ENCODE data around the gene AQP6. TPM values are rescaled to one million over a fixed set of nuclear protein-coding genes. Genes with fewer than 3 reads are reported as not detected.

The AQP6 gene, protein sequence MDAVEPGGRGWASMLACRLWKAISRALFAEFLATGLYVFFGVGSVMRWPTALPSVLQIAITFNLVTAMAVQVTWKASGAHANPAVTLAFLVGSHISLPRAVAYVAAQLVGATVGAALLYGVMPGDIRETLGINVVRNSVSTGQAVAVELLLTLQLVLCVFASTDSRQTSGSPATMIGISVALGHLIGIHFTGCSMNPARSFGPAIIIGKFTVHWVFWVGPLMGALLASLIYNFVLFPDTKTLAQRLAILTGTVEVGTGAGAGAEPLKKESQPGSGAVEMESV
- not detected in 2 replicates for total RNA-seq

DNA sequence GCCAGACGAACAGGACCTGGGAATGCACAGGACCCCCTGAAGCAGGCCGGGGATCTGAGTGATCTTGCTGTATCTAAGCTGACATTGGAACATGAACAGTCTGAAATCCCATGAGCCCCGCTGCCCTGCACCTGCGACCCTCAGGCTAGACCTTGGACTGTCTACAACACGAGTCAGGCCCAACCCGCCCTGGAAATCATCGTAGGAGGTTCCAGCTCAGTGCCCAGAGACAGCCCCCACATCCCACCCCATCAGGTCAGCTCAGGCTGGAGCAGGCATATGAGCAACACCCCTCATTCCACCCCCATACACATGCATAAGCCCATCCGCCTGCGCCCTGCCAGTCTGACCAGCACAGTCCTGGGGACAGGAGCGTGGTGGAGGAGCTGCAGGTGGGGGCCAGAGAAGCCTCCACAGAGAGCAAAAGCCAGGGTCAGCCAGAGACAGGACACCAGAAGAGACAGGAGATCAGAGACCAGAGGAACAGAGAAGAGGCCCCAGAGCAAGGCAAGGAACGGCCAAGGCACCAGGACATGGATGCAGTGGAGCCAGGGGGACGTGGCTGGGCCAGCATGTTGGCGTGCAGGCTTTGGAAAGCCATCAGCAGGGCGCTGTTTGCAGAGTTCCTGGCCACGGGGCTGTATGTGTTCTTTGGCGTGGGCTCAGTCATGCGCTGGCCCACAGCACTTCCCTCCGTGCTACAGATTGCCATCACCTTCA is at the start of gene AQP6:
Gene AQP6 (plus strand): TSS at position 307 of the 720 bp plus-strand sequence. CDS start 227 bp downstream, at position 534.
- DNase-seq (ENCODE audit: low read depth in 2 of 2): peak in 1 of 2 donors; percentile 66

DNA sequence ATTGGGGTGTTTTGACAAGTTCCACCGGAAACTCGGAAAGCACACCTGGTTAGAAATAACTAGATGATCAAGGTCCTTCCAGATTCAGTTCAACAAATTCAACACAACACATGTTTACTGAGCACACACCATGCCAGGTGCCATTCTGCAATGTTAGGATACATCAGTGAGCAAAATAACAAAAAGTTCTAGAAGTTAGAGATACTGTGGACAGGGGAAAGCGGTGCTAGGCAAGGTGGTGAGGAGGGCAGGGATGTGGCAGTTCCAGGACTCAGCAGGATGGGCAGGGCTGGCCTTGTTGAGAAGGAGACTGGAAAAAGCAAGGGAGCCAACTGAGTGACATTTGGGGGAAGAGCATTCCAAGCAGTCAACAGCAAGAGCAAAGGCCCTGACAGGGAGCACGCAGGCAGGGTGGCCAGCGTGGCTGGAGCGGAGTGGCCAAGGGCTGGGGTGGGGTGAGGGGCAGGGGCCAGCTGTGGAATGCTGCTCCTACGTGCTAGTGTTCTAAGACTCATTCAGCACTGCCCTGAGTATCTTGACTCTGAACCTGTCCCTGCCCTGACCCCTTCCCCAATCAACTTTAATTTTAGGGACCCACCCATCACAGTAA is 49.6 kb upstream of the AQP6 start:
- no peak for DNase-seq (ENCODE audit: low read depth in 2 of 2)

GRCh38 chr12:49923880-49924556 is 48.7 kb upstream of the AQP6 start:
- no peak for DNase-seq (ENCODE audit: low read depth in 2 of 2)

DNA sequence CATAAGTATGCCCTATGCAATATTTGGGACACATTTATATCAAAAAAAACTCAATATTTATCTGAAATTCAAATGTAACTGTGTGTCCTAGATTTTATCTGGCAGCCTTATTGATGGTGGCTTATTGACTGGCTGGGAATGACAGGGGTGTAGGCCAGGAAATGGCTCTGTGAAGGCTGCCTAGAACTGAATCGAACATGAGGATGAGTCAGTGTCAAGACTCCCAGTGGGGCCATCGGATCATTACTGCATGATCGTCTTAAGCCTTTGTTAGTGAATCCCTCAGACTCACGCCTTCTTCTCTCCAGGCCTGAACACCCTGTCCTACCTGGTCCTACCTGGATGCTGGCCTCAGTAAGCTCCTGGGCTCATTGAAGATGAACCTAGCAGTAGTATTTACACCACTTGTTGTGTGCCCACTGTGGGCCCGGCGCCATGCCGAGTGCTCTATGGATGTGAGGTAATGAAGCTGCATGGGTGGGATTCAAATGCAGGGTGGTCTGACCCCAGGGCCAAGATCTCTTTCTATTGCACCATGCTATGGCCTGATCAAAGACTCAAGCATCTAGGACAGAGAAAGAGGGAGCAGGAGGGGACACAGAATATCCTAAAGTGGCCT is 48.0 kb upstream of the AQP6 start:
- DNase-seq (ENCODE audit: low read depth in 2 of 2): peak in 1 of 2 donors; percentile 14

- no peak for DNase-seq (ENCODE audit: low read depth in 2 of 2)
Observed at GRCh38 chr12:49925433-49926204, 47.1 kb upstream of the AQP6 start.

DNA sequence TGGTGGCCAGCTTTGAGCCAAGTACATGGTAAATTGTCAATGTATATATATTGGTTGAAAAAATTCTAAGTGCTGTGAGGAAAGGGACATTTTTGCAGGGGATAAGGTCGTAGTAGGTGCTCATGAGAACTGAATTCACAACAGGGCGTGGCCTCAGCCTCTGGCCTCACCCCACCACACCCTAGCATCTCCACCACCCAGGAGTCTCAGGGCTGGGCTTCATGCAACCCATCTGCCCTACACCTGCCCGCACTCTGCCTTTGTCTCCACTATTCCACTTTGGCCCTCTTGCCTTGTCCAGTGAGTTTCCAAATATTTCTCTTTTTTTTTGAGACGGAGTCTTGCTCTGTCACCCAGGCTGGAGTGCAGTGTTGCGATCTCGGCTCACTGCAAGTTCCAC is 44.3 kb upstream of the AQP6 start:
- no peak for DNase-seq (ENCODE audit: low read depth in 2 of 2)

- DNase-seq (ENCODE audit: low read depth in 2 of 2): no peak
Observed at GRCh38 chr12:49929581-49929980, 43.2 kb upstream of the AQP6 start.

DNA sequence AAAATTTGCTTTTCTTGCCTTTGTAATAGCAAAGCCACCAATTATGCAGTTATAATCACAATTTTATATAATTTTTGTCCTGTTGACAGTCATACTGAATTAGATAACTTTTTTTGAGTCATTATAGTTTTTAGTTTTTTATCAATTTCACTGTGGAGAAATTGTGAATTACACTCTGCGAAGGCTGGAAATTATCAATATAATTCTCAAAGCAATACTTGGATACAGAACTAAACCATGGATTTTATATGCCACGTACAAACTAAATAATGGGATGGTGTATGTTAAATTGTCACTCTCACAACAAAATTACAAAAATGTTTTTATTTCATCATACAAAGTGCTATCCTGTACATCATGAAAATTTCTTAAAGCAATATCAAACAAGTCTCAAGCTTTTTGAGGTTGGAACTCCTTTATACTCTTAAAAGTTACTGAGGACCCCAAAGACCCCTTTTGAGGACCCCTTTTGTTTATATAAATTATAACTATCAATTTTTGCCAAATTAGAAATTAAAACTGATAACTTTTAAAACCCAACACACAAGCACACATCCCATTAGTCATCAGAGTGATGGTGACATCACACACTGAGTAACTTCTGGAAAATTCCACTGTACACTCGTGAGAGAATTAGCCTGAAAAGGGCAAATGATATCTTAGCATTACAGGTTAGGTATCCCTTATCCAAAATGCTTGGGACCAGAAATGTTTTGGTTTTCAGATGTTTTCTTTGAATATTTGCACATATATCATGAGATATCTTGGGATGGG is 42.0 kb upstream of the AQP6 start:
- DNase-seq (ENCODE audit: low read depth in 2 of 2): peak; percentile 56 to 71

- DNase-seq (ENCODE audit: low read depth in 2 of 2): no peak
Observed at GRCh38 chr12:49932023-49932422, 40.7 kb upstream of the AQP6 start.

GRCh38 chr12:49932533-49933130 is 40.1 kb upstream of the AQP6 start:
- no peak for DNase-seq (ENCODE audit: low read depth in 2 of 2)

DNA sequence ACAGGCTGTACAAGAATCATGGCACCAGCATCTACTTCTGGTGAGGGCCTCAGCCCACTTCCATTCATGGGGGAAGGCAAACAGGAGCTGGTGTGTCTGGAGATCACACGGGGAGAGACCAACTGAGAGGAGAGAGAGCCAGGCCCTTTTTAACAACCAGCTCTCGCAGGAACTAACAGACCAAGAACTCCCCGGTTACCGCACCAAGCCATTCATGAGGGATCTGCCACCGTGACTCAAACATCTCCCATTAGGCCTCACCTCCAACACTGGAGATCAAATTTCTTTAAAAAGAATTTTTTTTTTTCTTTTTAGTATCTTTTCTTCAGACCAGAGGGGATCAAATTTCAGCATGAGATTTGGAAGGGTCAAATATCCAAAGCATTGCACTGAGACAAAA is 39.0 kb upstream of the AQP6 start:
- DNase-seq (ENCODE audit: low read depth in 2 of 2): no peak

DNA sequence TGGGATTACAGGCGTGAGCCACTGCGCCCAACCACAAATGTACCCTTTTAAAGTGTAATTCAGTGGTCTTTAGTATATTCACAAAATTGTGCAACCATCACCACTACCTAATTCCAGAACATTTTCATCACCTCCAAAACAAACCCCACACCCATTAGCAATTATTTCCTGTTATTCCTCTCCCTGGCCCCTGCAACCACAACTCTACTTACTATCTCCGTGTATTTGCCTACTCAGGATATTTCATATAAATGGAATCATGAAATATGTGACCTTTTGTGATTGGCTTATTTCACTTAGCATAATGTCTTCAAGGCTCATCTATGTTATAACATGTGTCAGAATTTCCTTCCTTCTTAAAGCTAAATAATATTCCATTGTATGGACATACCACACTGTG is 38.2 kb upstream of the AQP6 start:
- no peak for DNase-seq (ENCODE audit: low read depth in 2 of 2)

GRCh38 chr12:49936925-49937324 is 35.8 kb upstream of the AQP6 start:
- no peak for DNase-seq (ENCODE audit: low read depth in 2 of 2)

DNA sequence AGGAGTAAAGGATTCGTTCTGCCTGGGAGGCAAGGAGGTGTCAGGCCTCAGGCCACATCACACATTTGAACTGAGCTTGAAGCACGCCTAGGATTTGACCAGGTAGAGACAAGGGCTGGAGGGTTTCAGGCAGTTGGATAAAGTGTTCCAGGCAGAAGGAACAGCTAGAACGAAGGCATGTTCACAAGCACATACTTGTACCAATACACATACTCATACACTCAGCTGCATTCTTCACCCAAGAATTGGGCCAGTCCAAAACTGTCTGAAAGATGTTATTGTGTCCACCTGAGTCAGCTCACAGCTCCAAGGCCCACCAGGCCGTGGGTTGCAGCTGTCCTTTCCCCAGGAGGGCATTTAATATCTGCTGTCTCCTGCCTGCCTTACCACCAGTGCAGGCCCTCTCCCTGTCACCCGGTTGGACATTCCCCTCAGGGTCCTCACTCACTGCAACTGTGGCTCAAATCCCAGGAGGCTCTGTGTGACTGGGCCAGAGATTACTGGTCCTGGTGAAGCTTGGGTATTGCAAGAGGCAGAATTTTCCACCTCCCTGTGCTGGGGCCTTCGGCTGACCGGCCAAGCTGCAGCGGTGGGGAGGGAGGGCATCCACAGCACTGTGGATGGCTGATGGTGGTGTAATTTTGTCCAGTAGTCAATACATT is 35.0 kb upstream of the AQP6 start:
- DNase-seq (ENCODE audit: low read depth in 2 of 2): no peak

- no peak for DNase-seq (ENCODE audit: low read depth in 2 of 2)
Observed at GRCh38 chr12:49939307-49939706, 33.4 kb upstream of the AQP6 start.

DNA sequence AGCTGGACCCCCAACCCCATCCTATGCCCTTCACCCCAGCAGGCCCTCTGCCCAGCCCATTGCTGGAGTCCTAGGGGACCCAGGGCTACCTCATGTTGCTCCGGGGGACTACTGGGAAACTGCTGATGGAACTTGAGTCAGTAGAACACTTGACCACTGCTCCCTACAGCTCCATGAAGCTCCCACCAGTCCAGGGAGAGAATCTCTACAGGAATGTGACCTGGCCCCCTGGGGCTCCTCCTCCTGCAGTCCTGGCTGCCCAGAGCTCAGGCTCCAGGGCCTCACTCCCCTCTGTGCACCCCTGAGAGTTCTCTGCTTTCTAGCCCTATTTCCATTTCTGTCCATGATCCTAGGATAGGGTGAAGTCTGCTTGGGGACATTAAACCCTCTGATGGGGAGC is 33.0 kb upstream of the AQP6 start:
- DNase-seq (ENCODE audit: low read depth in 2 of 2): no peak

DNA sequence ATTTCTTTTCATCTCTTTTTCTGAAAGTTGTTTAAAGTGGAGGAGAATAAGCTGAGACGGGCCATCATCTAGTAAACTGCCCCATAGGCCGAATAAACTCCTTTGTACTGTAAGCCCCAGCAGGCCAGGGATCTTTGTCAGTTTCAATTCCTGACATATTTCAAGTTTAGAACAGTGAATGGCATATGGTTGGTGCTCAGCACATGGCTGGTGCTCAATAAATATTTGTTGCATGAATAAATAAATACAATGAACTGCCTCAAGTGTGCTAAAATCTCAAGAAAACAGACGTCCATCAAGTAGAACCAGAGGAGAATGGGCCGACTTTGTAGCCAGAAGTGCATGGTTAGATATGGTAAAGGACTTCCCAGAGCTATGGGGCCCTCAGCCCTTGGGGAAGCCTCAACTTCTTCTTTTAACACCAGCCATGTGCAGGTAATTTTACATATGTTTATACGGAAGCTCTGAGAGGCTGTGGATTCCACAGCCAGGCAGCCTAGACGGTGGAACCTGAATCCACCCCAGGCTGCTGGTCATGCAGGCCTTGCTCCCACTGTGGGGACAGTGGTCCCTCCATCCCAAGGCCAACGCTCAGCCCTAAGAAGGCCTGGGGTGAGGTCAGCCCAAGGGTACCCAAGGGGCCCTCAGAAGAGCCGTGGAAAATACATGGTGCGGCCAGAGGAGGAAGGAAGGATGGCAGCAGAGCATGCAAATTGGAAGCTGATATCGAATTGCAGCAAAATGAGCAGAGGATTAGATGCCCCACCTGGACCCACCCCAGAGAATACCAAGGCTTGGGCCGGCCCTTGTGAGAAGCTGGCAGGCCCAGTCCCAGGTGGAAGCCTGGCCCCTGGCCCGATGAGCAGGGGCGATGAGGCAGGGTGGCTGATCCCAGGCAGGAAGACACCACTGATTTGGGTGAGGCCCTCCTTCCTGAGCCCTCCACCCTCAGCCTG is 30.9 kb upstream of the AQP6 start:
- DNase-seq (ENCODE audit: low read depth in 2 of 2): no peak

GRCh38 chr12:49942512-49942893 is 30.2 kb upstream of the AQP6 start:
- DNase-seq (ENCODE audit: low read depth in 2 of 2): no peak
